Caco-2 (cell line): ENCODE results near the gene KIAA1755. TPM values are rescaled to one million over a fixed set of nuclear protein-coding genes. Genes with fewer than 3 reads are reported as not detected.

Experiments
- BruUV-seq: library from RNA; stranded (reverse); fragments of 400-500 nt; replicated peaks from 2 replicates; lab custom pipeline; 2021; lab: Mats Ljungman, UMichigan
- CTCF ChIA-PET: fragments of 300-600 bp; sonication (Branson Sonifier 250); formaldehyde crosslinking; loops from one replicate; lab custom pipeline; 2022; ENCODE audit warnings: antibody characterized with exemption; lab: Charles Lee
- POLR2A ChIA-PET: fragments of 300-600 bp; sonication (Branson Sonifier 250); formaldehyde crosslinking; loops from one replicate; lab custom pipeline; 2022; ENCODE audit warnings: antibody characterized with exemption; lab: Charles Lee
- DNase-seq, 2 experiments: peaks; one replicate each; pipeline versions ENCODE4 v3.0.0 to v3.0.0-alpha.2; 2020 to 2022
- H3K27me3 ChIP-seq: replicated peaks from 2 replicates; pipeline ENCODE4 v1.6.0; 2011; ENCODE audit warnings: low read length; ENCODE audit not compliant: control insufficient read depth, insufficient read depth
- H3K36me3 ChIP-seq: 2 replicates; pipeline ENCODE4 v1.5.1; 2011; ENCODE audit warnings: low read length; ENCODE audit not compliant: control insufficient read depth, insufficient read depth
- H3K4me1 ChIP-seq: fragments of 250-450 bp; sonication (Bioruptor Pico); 2 replicates; pipeline ENCODE4 v1.5.1; 2020; ENCODE audit warnings: mild to moderate bottlenecking
- H3K4me3 ChIP-seq: 2 replicates; pipeline ENCODE4 v1.5.1; 2011; ENCODE audit warnings: low read depth, mild to moderate bottlenecking, control low read depth, low read length
- H3K9me3 ChIP-seq: fragments of 250-450 bp; sonication (Bioruptor Pico); 2 replicates; pipeline ENCODE4 v1.5.1; 2020; ENCODE audit warnings: mild to moderate bottlenecking, moderate library complexity
- H3K27ac Mint-ChIP-seq: one replicate; pipeline ENCODE4 v1.8.0; 2022; ENCODE audit warnings: mixed read lengths; ENCODE audit not compliant: unreplicated experiment
- H3K27me3 Mint-ChIP-seq: one replicate; pipeline ENCODE4 v1.8.0; 2022; ENCODE audit warnings: mixed read lengths; ENCODE audit not compliant: insufficient read depth, unreplicated experiment
- H3K36me3 Mint-ChIP-seq: one replicate; pipeline ENCODE4 v1.8.0; 2022; ENCODE audit warnings: mild to moderate bottlenecking, mixed read lengths; ENCODE audit not compliant: insufficient read depth, unreplicated experiment
- H3K4me1 Mint-ChIP-seq: one replicate; pipeline ENCODE4 v1.8.0; 2022; ENCODE audit warnings: low read depth, mixed read lengths; ENCODE audit not compliant: unreplicated experiment
- H3K4me3 Mint-ChIP-seq: one replicate; pipeline ENCODE4 v1.8.0; 2022; ENCODE audit warnings: mild to moderate bottlenecking, moderate library complexity, mixed read lengths; ENCODE audit not compliant: unreplicated experiment
- H3K9me3 Mint-ChIP-seq: one replicate; pipeline ENCODE4 v1.8.0; 2022; ENCODE audit warnings: mixed read lengths; ENCODE audit not compliant: unreplicated experiment
- CTCF ChIP-seq, 2 experiments: fragments of 200-600 bp in 1 of 2; IDR thresholded peaks; 1 replicate in 1 of 2; 2 replicates in 1 of 2; pipeline versions ENCODE4 v1.5.1 to v1.8.0; 2011 to 2022; ENCODE audit warnings: antibody characterized with exemption in 1 of 2, control low read depth in 1 of 2, inconsistent platforms in 1 of 2, low read depth in 1 of 2, low read length in 1 of 2, mild to moderate bottlenecking in 1 of 2, moderate library complexity in 1 of 2; ENCODE audit not compliant: insufficient read depth in 1 of 2, severe bottlenecking in 1 of 2, unreplicated experiment in 1 of 2
- intact Hi-C: fragments of 100-400 bp; cut with micrococcal nuclease; formaldehyde crosslinking; loops from one replicate; pipeline ENCODE4 v1.10.0; 2022; ENCODE audit not compliant: unreplicated experiment
- total RNA-seq: library from RNA; stranded (reverse); gene quantifications from 2 replicates; pipeline ENCODE4 v1.2.3, GENCODE V29; 2022

The KIAA1755 gene
- total RNA-seq, 1 experiment from 2014 or later, result 0.20 TPM

GRCh38 chr20:38191654-38192053, 68.9 kb downstream of the KIAA1755 start:
- POLR2A ChIA-PET, result no interaction called here
- TF ChIP-seq CTCF (IDR thresholded peaks at IDR 0.05; ENCODE audit: insufficient read depth in 1 of 2, low read depth in 1 of 2, low read length in 1 of 2, severe bottlenecking in 1 of 2, unreplicated experiment in 1 of 2), result no peak
- Mint-ChIP-seq H3K27me3 (no peaks in the 10 kb centered on the region), H3K4me1 (peaks cover 7% of the 10 kb centered on the region), H3K4me3 (no peak overlapping the region), H3K36me3 (no peaks in the 10 kb centered on the region), H3K9me3 (peaks cover 10% of the 10 kb centered on the region), H3K27ac (no peak overlapping the region)
- peak in 1 of 2 experiments; percentile 28 for DNase-seq
- intact Hi-C loops, result no loop called here
- CTCF ChIA-PET, result interaction anchor here (0.8 to 2.1 kb wide), 4 partner anchors 29 to 118 kb away, joined by 3 to 8 read pairs (median 4); no protein-coding TSS in a partner anchor
- no peaks in the 10 kb centered on the region for H3K9me3 ChIP-seq
- no TSS peak for BruUV-seq
- H3K4me1 ChIP-seq, result peaks cover 7% of the 10 kb centered on the region; the same call in 1 of the 2 replicates
- H3K27me3 ChIP-seq, result no peaks in the 10 kb centered on the region
- no peak overlapping the region for H3K4me3 ChIP-seq
- H3K36me3 ChIP-seq, result no peaks in the 10 kb centered on the region

GRCh38 chr20:38190936-38191371, 69.6 kb downstream of the KIAA1755 start:
- Mint-ChIP-seq H3K27ac (no peak overlapping the region), H3K27me3 (no peaks in the 10 kb centered on the region), H3K36me3 (no peaks in the 10 kb centered on the region), H3K9me3 (peaks cover 10% of the 10 kb centered on the region), H3K4me1 (peaks cover 7% of the 10 kb centered on the region), H3K4me3 (no peak overlapping the region)
- intact Hi-C loops, result no loop called here
- ChIA-PET CTCF (interaction anchor here (1.1 to 2.1 kb wide), 3 partner anchors 30 to 118 kb away, joined by 3 to 8 read pairs (median 3); no protein-coding TSS in a partner anchor), POLR2A (no interaction called here)
- H3K36me3 ChIP-seq, result no peaks in the 10 kb centered on the region
- no peak for TF ChIP-seq CTCF (IDR thresholded peaks at IDR 0.05; ENCODE audit: insufficient read depth in 1 of 2, low read depth in 1 of 2, low read length in 1 of 2, severe bottlenecking in 1 of 2, unreplicated experiment in 1 of 2)
- BruUV-seq, result no TSS peak
- DNase-seq, result peak in 1 of 2 experiments; percentile 35
- no peak overlapping the region for H3K4me3 ChIP-seq
- H3K4me1 ChIP-seq, result peaks cover 6% of the 10 kb centered on the region; the same call in 1 of the 2 replicates
- H3K27me3 ChIP-seq, result no peaks in the 10 kb centered on the region
- H3K9me3 ChIP-seq, result no peaks in the 10 kb centered on the region

GRCh38 chr20:38190166-38190565, 70.4 kb downstream of the KIAA1755 start:
- ChIA-PET POLR2A (no interaction called here), CTCF (interaction anchor here (2.1 kb wide), 1 partner anchor 30 kb away, joined by 8 read pairs; no protein-coding TSS in a partner anchor)
- Mint-ChIP-seq H3K4me1 (peaks cover 7% of the 10 kb centered on the region), H3K4me3 (no peak overlapping the region), H3K27me3 (no peaks in the 10 kb centered on the region), H3K9me3 (peaks cover 10% of the 10 kb centered on the region), H3K36me3 (no peaks in the 10 kb centered on the region), H3K27ac (no peak overlapping the region)
- intact Hi-C loops, result no loop called here
- Histone ChIP-seq H3K4me1 (peaks cover 6% of the 10 kb centered on the region; the same call in 1 of the 2 replicates), H3K4me3 (no peak overlapping the region), H3K36me3 (no peaks in the 10 kb centered on the region), H3K9me3 (no peaks in the 10 kb centered on the region), H3K27me3 (no peaks in the 10 kb centered on the region)
- no peak for TF ChIP-seq CTCF (IDR thresholded peaks at IDR 0.05; ENCODE audit: insufficient read depth in 1 of 2, low read depth in 1 of 2, low read length in 1 of 2, severe bottlenecking in 1 of 2, unreplicated experiment in 1 of 2)
- BruUV-seq, result no TSS peak
- peak in 1 of 2 experiments; percentile 25 for DNase-seq
